GM12865 (cell line): ENCODE data around the gene PRKCH.

Experiments
- DNase-seq: peaks from one replicate; pipeline ENCODE4 v3.0.0; 2010; ENCODE audit warnings: low read depth
- H3K4me3 ChIP-seq: 2 replicates; pipeline ENCODE4 v1.5.1; 2011; ENCODE audit warnings: mild to moderate bottlenecking, low read depth, low read length, control low read depth
- CTCF ChIP-seq: IDR thresholded peaks from 2 replicates; pipeline ENCODE4 v1.5.1; 2011; ENCODE audit warnings: low read length, control low read depth, low read depth, inconsistent platforms; ENCODE audit not compliant: insufficient read depth; ENCODE audit errors: missing control alignments

Gene PRKCH

DNA sequence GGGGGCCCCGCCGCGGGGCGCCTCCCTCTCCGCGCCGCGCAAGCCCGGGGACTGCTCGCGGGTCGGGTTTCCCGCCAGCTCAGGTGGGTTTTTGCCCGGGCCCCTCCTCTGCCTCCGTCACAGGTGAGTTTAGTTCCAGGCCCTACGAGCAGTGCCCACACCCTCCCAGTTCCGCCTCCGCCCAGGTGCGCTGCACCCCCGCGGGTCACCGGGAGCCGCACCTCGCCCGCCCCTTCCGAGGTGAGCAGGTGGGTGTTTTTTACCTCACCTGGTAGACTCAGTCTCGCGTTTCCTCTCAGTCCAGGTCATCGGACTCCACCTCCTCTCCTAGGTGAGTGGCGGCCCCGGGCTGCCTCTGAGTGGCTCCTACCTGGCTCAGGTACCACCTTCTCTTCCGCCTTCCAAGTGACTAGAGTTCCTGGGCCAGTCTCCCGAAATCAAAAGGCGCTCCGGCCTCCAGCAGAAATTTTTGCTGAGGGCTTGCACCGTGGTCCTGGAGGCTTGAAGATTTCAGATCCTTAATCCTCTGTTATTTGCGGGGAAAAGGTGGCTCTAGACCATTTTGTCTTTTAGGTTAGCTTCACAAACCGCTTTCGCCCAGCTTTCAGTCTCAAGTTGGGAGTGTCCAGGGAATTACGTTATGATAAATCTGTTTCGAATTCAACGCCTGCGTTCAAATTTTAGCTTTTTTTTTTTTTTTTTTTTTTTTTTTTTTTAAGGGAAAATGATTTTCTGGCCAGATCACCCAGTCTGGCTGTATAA is 40.0 kb upstream of the PRKCH start, which contains the start of gene TMEM30B:
Gene TMEM30B (minus strand): TSS at position 153 of the 762 bp plus-strand sequence. CDS start 191 bp downstream, outside the sequence.
- TF ChIP-seq CTCF: no peak
- H3K4me3 ChIP-seq: peak within 1 kb of the TSS; percentile 22; the same call in 1 of the 2 replicates
- no peak for DNase-seq

DNA sequence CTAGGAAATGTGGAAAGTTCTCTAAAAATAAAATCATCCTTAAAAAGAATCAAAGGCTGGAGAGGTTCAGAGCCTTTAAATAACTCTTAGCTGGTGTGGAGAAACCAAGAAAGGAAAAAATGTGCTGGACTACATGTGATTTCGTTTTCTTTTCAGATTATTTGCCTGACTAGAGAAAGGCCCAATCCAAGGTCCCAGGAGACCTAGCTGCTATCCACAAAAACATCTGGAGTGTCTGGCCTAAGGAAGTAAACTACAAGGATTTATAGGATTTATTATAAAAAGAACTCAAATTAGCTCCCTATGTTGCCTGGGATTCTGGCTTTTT is 39.5 kb upstream of the PRKCH start:
- no peak overlapping the region for H3K4me3 ChIP-seq
- TF ChIP-seq CTCF: no peak
- DNase-seq: no peak

DNA sequence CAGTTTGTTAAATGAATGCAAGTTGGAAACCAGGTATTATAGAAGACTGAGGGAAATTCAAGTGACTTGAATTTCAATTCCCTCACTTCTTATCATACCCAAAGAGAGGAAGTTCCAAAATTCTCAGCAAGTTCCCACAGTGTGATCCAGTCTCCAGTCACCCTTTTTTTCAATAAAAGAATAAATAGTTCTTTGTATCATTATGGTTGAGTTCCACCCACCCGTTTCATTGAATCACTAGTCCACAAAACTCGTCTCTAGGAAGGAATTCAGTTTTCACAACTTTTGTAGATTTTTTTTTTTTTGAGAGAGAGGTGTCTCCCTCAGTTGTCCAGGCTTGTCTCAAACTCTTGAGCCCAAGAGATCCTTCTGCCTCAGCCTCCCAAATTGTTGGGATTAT is 38.6 kb upstream of the PRKCH start:
- no peak overlapping the region for H3K4me3 ChIP-seq
- no peak for DNase-seq
- no peak for TF ChIP-seq CTCF

DNA sequence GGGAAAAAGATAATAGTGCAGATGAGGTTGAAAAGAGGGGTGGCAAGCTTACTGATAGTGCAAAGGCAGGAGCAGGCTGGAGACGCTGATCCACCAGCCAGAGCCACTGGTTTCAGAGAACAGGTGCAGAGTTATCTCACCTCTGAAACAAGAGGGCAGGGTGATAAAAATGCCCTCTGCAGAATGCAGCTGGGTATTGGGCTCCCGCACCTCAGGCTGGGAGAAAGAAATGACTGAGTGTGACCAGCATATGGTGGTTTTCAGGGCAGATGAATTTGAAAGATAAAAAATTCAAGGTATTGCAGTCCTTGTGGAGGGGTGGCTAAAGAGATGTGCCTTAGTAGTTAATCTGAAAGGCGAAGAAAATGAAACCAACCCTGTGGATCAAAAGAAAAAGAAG is 37.4 kb upstream of the PRKCH start:
- H3K4me3 ChIP-seq: no peak overlapping the region
- no peak for TF ChIP-seq CTCF
- no peak for DNase-seq

GRCh38 chr14:61285364-61285763 is 36.0 kb upstream of the PRKCH start:
- DNase-seq: no peak
- TF ChIP-seq CTCF: no peak
- no peak overlapping the region for H3K4me3 ChIP-seq

GRCh38 chr14:61287196-61287595 is 34.2 kb upstream of the PRKCH start:
- no peak for DNase-seq
- H3K4me3 ChIP-seq: no peak overlapping the region
- TF ChIP-seq CTCF: no peak

DNA sequence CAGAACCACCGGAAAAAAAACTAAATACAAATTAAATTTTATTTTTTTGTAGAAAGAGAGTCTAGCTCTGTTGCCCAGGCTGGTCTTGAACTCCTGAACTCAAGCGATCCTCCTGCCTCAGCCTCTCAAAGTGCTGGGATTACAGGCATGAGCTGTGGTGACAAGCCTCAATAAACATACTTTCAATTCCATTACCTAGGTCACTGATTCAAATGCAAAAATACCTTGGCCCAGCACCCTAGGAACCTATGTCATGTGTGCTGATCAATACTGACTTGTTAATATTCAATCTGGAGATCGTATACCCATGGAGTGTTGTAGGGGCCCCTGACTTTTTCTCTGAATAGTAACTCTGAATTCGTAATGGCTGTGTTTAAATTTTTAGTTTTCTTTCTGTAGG is 33.2 kb upstream of the PRKCH start:
- TF ChIP-seq CTCF: no peak
- no peak for DNase-seq
- no peak overlapping the region for H3K4me3 ChIP-seq
